ENCODE data around the gene RFPL1.
A peak's percentile ranks its signal among the peaks of the same experiment; 100 is the strongest.

The RFPL1 gene

GRCh38 chr22:29443861-29444792 lies 5.7 kb downstream of the RFPL1 start:
- DNase-seq, result no peak

- DNase-seq, result no peak
Measured at GRCh38 chr22:29445508-29445907, 7.1 kb downstream of the RFPL1 start.

GRCh38 chr22:29447906-29448305 lies 9.5 kb downstream of the RFPL1 start:
- no peak for DNase-seq

- DNase-seq, result no peak
Measured at GRCh38 chr22:29449296-29449875, 11.0 kb downstream of the RFPL1 start.

- DNase-seq, result no peak
Measured at GRCh38 chr22:29450222-29450621, 11.8 kb downstream of the RFPL1 start.

GRCh38 chr22:29451863-29452262 lies 13.5 kb downstream of the RFPL1 start:
- DNase-seq, result no peak

- DNase-seq, result no peak
Measured at GRCh38 chr22:29454276-29454675, 15.9 kb downstream of the RFPL1 start.

GRCh38 chr22:29456211-29456671 lies 17.9 kb downstream of the RFPL1 start:
- DNase-seq, result no peak

- no peak for DNase-seq
Measured at GRCh38 chr22:29457730-29458129, 19.3 kb downstream of the RFPL1 start.

GRCh38 chr22:29458551-29458950 lies 20.2 kb downstream of the RFPL1 start:
- DNase-seq, result no peak

- DNase-seq, result no peak
Measured at GRCh38 chr22:29459773-29460172, 21.4 kb downstream of the RFPL1 start.

- no peak for DNase-seq
Measured at GRCh38 chr22:29461263-29461662, 22.9 kb downstream of the RFPL1 start.

- DNase-seq, result no peak
Measured at GRCh38 chr22:29463629-29464028, 25.2 kb downstream of the RFPL1 start.

GRCh38 chr22:29464581-29464980 lies 26.2 kb downstream of the RFPL1 start:
- no peak for DNase-seq

- DNase-seq, result no peak
Measured at GRCh38 chr22:29469755-29470154, 31.4 kb downstream of the RFPL1 start.

- peak; percentile 45 for DNase-seq
Measured at GRCh38 chr22:29470159-29470855, 31.9 kb downstream of the RFPL1 start.

GRCh38 chr22:29473001-29473400 lies 34.6 kb downstream of the RFPL1 start:
- DNase-seq, result no peak

- no peak for DNase-seq
Measured at GRCh38 chr22:29475550-29475949, 37.2 kb downstream of the RFPL1 start.

- no peak for DNase-seq
Measured at GRCh38 chr22:29476116-29476515, 37.7 kb downstream of the RFPL1 start.

GRCh38 chr22:29477723-29478318 lies 39.4 kb downstream of the RFPL1 start:
- DNase-seq, result no peak

- no peak for DNase-seq
Measured at GRCh38 chr22:29478326-29479276, 40.2 kb downstream of the RFPL1 start.

Data from effector CD4-positive, alpha-beta T cell (primary cell).